Measurements from ENCODE around the gene MAJIN. TPM values are rescaled to one million over a fixed set of nuclear protein-coding genes. Genes with fewer than 3 reads are reported as not detected.

The MAJIN gene
- total RNA-seq, 1 experiment from 2014 or later = not detected

GRCh38 chr11:64996710-64997380 is 24.9 kb upstream of the MAJIN start, which contains the start of gene BATF2 (continued):
- TF ChIP-seq, protein P1, sequence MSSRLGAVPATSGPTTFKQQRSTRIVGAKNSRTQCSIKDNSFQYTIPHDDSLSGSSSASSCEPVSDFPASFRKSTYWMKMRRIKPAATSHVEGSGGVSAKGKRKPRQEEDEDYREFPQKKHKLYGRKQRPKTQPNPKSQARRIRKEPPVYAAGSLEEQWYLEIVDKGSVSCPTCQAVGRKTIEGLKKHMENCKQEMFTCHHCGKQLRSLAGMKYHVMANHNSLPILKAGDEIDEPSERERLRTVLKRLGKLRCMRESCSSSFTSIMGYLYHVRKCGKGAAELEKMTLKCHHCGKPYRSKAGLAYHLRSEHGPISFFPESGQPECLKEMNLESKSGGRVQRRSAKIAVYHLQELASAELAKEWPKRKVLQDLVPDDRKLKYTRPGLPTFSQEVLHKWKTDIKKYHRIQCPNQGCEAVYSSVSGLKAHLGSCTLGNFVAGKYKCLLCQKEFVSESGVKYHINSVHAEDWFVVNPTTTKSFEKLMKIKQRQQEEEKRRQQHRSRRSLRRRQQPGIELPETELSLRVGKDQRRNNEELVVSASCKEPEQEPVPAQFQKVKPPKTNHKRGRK (CRISPR knock-in tag; IDR thresholded peaks at IDR 0.05; ENCODE audit: borderline replicate concordance) = no peak
- TF ChIP-seq USF1 (CRISPR knock-in tag; IDR thresholded peaks at IDR 0.05) (peak; percentile 79; the same call in 1 of the 2 replicates), RORB (CRISPR knock-in tag; IDR thresholded peaks at IDR 0.05) (no peak), CBFB (CRISPR knock-in tag; IDR thresholded peaks at IDR 0.05; ENCODE audit: low read depth) (no peak), PRDM15 (CRISPR knock-in tag; IDR thresholded peaks at IDR 0.05) (no peak), NR2C2 (CRISPR knock-in tag; IDR thresholded peaks at IDR 0.05) (no peak), FOXK1 (CRISPR knock-in tag; IDR thresholded peaks at IDR 0.05) (0 out of 2 replicates have a peak, but pooled peaks have one; percentile 6), MXD4 (CRISPR knock-in tag; IDR thresholded peaks at IDR 0.05; ENCODE audit: borderline replicate concordance) (no peak), ZNF263 (CRISPR knock-in tag; IDR thresholded peaks at IDR 0.05; ENCODE audit: low read depth) (0 out of 2 replicates have a peak, but pooled peaks have one; percentile 20), TEAD4 (CRISPR knock-in tag; IDR thresholded peaks at IDR 0.05) (no peak), ERG (CRISPR knock-in tag; IDR thresholded peaks at IDR 0.05) (no peak), MAX (CRISPR knock-in tag; IDR thresholded peaks at IDR 0.05) (peak; percentile 69; the same call in 1 of the 2 replicates), TEAD1 (CRISPR knock-in tag; IDR thresholded peaks at IDR 0.05) (no peak), RELA (CRISPR knock-in tag; IDR thresholded peaks at IDR 0.05; ENCODE audit: borderline replicate concordance) (no peak), ZBTB43 (CRISPR knock-in tag; IDR thresholded peaks at IDR 0.05) (no peak), ZMAT4 (CRISPR knock-in tag; IDR thresholded peaks at IDR 0.05) (no peak)
- TF ChIP-seq, protein P2, sequence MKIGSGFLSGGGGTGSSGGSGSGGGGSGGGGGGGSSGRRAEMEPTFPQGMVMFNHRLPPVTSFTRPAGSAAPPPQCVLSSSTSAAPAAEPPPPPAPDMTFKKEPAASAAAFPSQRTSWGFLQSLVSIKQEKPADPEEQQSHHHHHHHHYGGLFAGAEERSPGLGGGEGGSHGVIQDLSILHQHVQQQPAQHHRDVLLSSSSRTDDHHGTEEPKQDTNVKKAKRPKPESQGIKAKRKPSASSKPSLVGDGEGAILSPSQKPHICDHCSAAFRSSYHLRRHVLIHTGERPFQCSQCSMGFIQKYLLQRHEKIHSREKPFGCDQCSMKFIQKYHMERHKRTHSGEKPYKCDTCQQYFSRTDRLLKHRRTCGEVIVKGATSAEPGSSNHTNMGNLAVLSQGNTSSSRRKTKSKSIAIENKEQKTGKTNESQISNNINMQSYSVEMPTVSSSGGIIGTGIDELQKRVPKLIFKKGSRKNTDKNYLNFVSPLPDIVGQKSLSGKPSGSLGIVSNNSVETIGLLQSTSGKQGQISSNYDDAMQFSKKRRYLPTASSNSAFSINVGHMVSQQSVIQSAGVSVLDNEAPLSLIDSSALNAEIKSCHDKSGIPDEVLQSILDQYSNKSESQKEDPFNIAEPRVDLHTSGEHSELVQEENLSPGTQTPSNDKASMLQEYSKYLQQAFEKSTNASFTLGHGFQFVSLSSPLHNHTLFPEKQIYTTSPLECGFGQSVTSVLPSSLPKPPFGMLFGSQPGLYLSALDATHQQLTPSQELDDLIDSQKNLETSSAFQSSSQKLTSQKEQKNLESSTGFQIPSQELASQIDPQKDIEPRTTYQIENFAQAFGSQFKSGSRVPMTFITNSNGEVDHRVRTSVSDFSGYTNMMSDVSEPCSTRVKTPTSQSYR (CRISPR knock-in tag; IDR thresholded peaks at IDR 0.05) = no peak
- TF ChIP-seq, protein P3, sequence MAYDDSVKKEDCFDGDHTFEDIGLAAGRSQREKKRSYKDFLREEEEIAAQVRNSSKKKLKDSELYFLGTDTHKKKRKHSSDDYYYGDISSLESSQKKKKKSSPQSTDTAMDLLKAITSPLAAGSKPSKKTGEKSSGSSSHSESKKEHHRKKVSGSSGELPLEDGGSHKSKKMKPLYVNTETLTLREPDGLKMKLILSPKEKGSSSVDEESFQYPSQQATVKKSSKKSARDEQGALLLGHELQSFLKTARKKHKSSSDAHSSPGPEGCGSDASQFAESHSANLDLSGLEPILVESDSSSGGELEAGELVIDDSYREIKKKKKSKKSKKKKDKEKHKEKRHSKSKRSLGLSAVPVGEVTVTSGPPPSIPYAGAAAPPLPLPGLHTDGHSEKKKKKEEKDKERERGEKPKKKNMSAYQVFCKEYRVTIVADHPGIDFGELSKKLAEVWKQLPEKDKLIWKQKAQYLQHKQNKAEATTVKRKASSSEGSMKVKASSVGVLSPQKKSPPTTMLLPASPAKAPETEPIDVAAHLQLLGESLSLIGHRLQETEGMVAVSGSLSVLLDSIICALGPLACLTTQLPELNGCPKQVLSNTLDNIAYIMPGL (CRISPR knock-in tag; IDR thresholded peaks at IDR 0.05) = no peak

Measured in WTC11 (cell line).